ENCODE results near the gene SLC35E4.

- TF ChIP-seq CTCF (IDR thresholded peaks at IDR 0.05; ENCODE audit: low read length) (peak; percentile 33), EZH2 (IDR thresholded peaks at IDR 0.05; ENCODE audit: borderline replicate concordance, low read length) (no peak)
These were observed 871 bp downstream of the SLC35E4 start for GRCh38 chr22:30636226-30637077.
